ENCODE data around the gene IFNA1.

DNA sequence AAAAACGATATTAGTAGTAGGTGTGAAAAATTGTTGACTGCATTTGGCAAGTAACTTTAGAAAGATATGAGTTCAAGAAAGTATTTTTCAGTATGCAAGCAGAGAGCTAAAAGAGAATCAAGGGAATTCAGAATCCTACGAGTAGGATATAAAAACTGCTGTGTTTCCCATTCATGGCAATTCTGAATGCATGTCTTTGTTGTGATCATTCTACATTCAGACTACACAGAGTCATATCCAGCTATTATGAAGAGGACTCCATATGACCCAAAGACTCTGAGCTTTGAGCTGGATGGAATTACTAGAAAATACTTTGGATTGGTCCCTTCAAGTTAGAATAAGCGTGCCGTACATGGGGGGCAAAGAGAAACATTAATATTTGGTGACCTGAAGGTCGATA is 29.9 kb downstream of the IFNA1 start:
- no peak for TF ChIP-seq CTCF (IDR thresholded peaks at IDR 0.05)
- TF ChIP-seq POLR2A (IDR thresholded peaks at IDR 0.05): no peak

All from adrenal gland (tissue), 5 donors.